Effector memory CD4-positive, alpha-beta T cell (primary cell): ENCODE data around the gene SMG7.

ENCODE experiments used
- DNase-seq, 3 donors: peaks; one replicate each; pipeline ENCODE4 v3.0.0-alpha.2; 2020
- H3K27ac ChIP-seq: 2 replicates; pipeline ENCODE4 v1.7.0; 2013; ENCODE audit warnings: mild to moderate bottlenecking, low read length, moderate library complexity; ENCODE audit not compliant: insufficient read depth, poor library complexity, severe bottlenecking
- H3K27me3 ChIP-seq: replicated peaks from 2 replicates; pipeline ENCODE4 v1.7.0; 2013; ENCODE audit warnings: mild to moderate bottlenecking, low read length; ENCODE audit not compliant: insufficient read depth, control insufficient read depth, poor library complexity, severe bottlenecking
- H3K36me3 ChIP-seq: 2 replicates; pipeline ENCODE4 v1.7.0; 2013; ENCODE audit warnings: mild to moderate bottlenecking, low read length, moderate library complexity; ENCODE audit not compliant: control insufficient read depth, insufficient read depth
- H3K4me1 ChIP-seq: 2 replicates; pipeline ENCODE4 v1.7.0; 2013; ENCODE audit warnings: low read length, mild to moderate bottlenecking; ENCODE audit not compliant: control insufficient read depth, insufficient read depth, poor library complexity, severe bottlenecking
- H3K4me3 ChIP-seq: 2 replicates; pipeline ENCODE4 v1.7.0; 2013; ENCODE audit warnings: low read length, low read depth, mild to moderate bottlenecking; ENCODE audit not compliant: insufficient read depth, poor library complexity, severe bottlenecking
- H3K9me3 ChIP-seq: 2 replicates; pipeline ENCODE4 v1.7.0; 2013; ENCODE audit warnings: mild to moderate bottlenecking, low read length, moderate library complexity; ENCODE audit not compliant: control insufficient read depth

The SMG7 gene

DNA sequence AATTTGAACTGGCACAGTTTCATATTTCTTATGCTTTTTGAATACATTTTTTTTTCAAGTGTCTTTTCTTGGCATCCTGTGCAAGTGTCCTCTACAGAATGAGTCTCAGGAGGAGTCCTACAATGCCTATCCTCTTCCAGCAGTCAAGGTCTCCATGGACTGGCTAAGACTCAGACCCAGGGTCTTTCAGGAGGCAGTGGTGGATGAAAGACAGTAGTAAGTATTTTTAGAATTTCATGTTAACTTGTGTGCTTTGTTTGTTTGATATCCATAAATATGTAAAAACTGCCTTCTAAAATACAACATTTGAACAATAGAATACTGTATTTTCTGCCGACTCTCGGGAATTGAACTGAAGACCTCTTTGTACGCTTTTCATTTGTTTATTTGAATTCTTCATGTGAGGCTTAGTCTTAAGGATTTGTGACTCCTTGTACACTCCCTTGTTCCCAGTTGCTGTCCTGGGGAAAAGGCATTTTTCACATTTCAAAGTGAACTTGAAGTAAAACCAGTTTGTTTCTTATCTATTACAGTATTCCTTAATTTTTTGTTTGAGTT, 61.4 kb downstream of the SMG7 start:
- Histone ChIP-seq H3K4me3 (no peak overlapping the region), H3K4me1 (no peaks in the 10 kb centered on the region), H3K27ac (no peak overlapping the region), H3K27me3 (no peaks in the 10 kb centered on the region), H3K36me3 (peaks cover 80% of the 10 kb centered on the region), H3K9me3 (no peaks in the 10 kb centered on the region)
- no peak for DNase-seq

DNA sequence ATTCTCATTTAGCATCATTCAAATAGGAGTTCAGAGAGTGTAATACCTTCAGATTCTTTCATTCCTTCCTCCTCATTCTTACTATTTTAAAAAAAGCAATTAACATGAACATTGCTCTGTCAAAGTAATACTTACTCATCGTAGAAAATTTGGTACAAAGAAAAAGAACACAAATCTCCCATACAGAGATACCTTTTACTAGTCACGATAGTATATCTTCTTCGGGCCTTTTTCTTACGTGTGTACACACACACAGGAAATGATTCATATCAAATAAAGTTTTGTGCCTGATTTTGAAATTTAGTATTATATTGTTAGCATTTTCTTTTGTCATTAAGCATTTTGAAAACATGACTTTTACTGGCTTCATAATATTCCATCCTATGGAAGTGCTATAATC, 65.1 kb downstream of the SMG7 start:
- H3K27ac ChIP-seq: no peak overlapping the region
- no peaks in the 10 kb centered on the region for H3K27me3 ChIP-seq
- no peak overlapping the region for H3K4me3 ChIP-seq
- H3K4me1 ChIP-seq: no peaks in the 10 kb centered on the region
- peaks cover 84% of the 10 kb centered on the region for H3K36me3 ChIP-seq
- H3K9me3 ChIP-seq: no peaks in the 10 kb centered on the region
- no peak for DNase-seq

DNA sequence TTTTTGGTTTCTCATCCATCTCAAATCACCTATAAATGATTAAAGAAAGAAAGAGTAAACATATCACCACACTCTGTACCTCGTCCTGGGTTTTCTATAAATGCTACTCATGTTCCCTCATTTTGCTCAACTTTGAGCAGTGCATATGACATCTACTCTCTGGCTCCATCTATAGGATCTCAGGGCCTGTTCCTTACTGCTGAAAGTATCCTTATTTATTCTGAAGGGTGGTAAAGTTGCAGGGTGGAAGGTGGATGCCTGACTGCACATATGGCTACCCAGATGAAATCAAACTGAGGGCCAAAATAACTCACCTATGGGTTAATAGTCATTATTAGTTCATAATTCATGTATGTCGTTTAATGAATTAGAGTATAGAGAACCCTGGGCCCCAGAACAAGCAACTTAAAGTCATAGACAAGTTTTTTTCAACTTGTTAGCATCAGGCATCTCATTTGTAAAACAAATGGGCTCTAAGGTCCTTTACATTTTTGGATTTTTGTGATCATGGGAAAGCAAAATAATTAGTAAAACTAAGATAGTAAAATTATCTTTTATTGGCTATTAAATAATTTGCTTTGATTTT, 71.4 kb downstream of the SMG7 start:
- DNase-seq: no peak
- Histone ChIP-seq H3K9me3 (no peaks in the 10 kb centered on the region), H3K27me3 (no peaks in the 10 kb centered on the region), H3K27ac (no peak overlapping the region), H3K4me1 (no peaks in the 10 kb centered on the region), H3K36me3 (peaks cover 84% of the 10 kb centered on the region), H3K4me3 (no peak overlapping the region)

DNA sequence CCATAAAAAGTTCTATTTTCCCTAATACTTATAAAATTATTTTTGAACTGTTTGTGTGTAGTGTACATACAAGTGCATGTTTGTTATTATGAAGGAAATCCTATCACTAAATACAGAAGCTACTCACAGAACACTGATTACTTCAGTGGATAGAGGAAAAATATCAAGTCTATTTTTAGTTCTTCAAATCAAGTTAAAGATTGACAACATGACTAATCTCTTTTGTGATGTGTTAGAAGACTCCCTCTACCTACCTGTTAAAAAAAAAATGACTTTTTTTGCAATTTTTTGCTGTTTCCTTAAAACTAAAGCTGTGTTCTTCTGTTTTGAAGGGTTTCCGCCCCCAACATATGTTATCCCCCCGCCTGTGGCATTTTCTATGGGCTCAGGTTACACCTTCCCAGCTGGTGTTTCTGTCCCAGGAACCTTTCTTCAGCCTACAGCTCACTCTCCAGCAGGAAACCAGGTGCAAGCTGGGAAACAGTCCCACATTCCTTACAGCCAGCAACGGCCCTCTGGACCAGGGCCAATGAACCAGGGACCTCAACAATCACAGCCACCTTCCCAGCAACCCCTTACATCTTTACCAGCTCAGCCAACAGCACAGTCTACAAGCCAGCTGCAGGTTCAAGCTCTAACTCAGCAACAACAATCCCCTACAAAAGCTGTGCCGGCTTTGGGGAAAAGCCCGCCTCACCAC, 72.4 kb downstream of the SMG7 start:
- no peaks in the 10 kb centered on the region for H3K4me1 ChIP-seq
- H3K27me3 ChIP-seq: no peaks in the 10 kb centered on the region
- no peak overlapping the region for H3K4me3 ChIP-seq
- H3K9me3 ChIP-seq: no peaks in the 10 kb centered on the region
- DNase-seq: no peak
- H3K36me3 ChIP-seq: peaks cover 85% of the 10 kb centered on the region
- no peak overlapping the region for H3K27ac ChIP-seq

GRCh38 chr1:183546427-183546826, 74.1 kb downstream of the SMG7 start:
- Histone ChIP-seq H3K4me3 (no peak overlapping the region), H3K27me3 (no peaks in the 10 kb centered on the region), H3K9me3 (no peaks in the 10 kb centered on the region), H3K27ac (no peak overlapping the region), H3K4me1 (no peaks in the 10 kb centered on the region), H3K36me3 (peaks cover 84% of the 10 kb centered on the region)
- DNase-seq: no peak

GRCh38 chr1:183548116-183548515, 75.8 kb downstream of the SMG7 start:
- no peak overlapping the region for H3K27ac ChIP-seq
- peaks cover 87% of the 10 kb centered on the region for H3K36me3 ChIP-seq
- no peak overlapping the region for H3K4me3 ChIP-seq
- no peaks in the 10 kb centered on the region for H3K27me3 ChIP-seq
- no peaks in the 10 kb centered on the region for H3K4me1 ChIP-seq
- H3K9me3 ChIP-seq: no peaks in the 10 kb centered on the region
- no peak for DNase-seq

DNA sequence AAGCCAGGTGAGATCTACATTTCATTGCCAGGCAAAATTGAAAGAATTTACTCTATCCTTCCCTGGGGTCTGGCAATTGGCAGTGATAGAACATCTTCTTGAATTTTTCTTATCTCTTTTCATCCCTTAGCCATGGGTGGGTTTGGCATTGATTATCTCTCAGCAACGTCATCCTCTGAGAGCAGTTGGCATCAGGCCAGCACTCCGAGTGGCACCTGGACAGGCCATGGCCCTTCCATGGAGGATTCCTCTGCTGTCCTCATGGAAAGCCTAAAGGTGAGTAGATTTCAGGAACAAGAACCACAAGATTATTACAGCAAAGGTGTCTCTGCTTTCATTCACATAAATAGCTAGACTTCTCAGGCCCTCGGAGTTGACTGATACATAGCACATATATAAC, 78.6 kb downstream of the SMG7 start:
- no peak overlapping the region for H3K4me3 ChIP-seq
- H3K4me1 ChIP-seq: no peaks in the 10 kb centered on the region
- H3K36me3 ChIP-seq: peaks cover 63% of the 10 kb centered on the region
- DNase-seq: no peak
- H3K27me3 ChIP-seq: no peaks in the 10 kb centered on the region
- H3K9me3 ChIP-seq: no peaks in the 10 kb centered on the region
- no peak overlapping the region for H3K27ac ChIP-seq

- no peaks in the 10 kb centered on the region for H3K9me3 ChIP-seq
- H3K27ac ChIP-seq: no peak overlapping the region
- H3K36me3 ChIP-seq: peaks cover 53% of the 10 kb centered on the region
- no peak for DNase-seq
- no peaks in the 10 kb centered on the region for H3K27me3 ChIP-seq
- H3K4me1 ChIP-seq: no peaks in the 10 kb centered on the region
- H3K4me3 ChIP-seq: no peak overlapping the region
These were observed 79.6 kb downstream of the SMG7 start for GRCh38 chr1:183551924-183552323.

DNA sequence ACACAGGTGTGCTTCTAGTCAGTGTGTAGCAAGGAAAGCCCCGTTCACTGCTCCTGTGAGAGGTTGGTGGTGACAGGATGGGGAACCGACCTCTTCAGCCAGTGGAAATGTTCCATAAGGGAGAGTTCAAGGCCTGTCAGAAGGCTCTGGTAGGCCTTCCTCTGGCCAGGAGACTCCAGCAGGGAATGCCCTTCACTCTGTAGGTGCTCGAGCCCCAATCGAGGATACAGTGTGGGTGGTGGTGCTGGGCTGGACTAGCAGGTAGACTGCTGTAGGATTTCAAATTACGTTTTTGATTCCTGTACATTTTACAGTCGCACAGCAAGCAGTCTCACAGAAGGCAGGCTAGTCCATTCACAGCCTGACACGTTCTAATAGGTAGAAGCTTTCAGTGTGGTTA, 80.1 kb downstream of the SMG7 start:
- Histone ChIP-seq H3K27ac (no peak overlapping the region), H3K27me3 (no peaks in the 10 kb centered on the region), H3K36me3 (peaks cover 48% of the 10 kb centered on the region), H3K4me3 (no peak overlapping the region), H3K4me1 (no peaks in the 10 kb centered on the region), H3K9me3 (no peaks in the 10 kb centered on the region)
- DNase-seq: no peak

GRCh38 chr1:183552891-183553290, 80.6 kb downstream of the SMG7 start:
- Histone ChIP-seq H3K4me1 (no peaks in the 10 kb centered on the region), H3K27me3 (no peaks in the 10 kb centered on the region), H3K27ac (no peak overlapping the region), H3K9me3 (no peaks in the 10 kb centered on the region), H3K4me3 (no peak overlapping the region), H3K36me3 (peaks cover 45% of the 10 kb centered on the region)
- no peak for DNase-seq
